HG03378 (cell line): Measurements from ENCODE around the gene PDE6A.

Source experiments
- ATAC-seq: cut with Tn5 transposase; IDR thresholded peaks from one replicate; pipeline ENCODE4 v1.9.1; 2021; ENCODE audit warnings: mild to moderate bottlenecking, moderate library complexity; ENCODE audit not compliant: unreplicated experiment

The PDE6A gene

GRCh38 chr5:149840226-149840825 is 104.3 kb downstream of the PDE6A start:
- no peak for ATAC-seq

DNA sequence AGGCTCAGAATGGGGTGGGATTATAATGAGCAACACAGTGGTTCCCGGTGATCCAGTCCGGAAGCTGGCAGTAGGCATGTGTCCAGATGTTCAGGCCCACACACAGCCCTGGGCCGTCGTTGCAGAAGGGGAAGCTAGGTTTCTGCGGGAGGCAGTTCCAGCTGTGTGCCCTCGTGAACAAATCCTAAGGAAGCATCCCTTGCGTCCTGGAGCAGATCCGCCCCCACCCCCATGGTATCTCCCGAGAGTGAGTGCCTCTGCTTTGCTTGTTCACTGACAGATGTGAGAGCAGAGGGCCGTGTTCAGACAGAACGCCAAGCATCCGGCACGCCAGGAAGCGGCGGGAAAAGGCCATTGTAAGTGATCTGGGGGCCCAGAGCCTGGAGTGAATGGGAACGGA is 104.8 kb downstream of the PDE6A start:
- ATAC-seq = no peak

DNA sequence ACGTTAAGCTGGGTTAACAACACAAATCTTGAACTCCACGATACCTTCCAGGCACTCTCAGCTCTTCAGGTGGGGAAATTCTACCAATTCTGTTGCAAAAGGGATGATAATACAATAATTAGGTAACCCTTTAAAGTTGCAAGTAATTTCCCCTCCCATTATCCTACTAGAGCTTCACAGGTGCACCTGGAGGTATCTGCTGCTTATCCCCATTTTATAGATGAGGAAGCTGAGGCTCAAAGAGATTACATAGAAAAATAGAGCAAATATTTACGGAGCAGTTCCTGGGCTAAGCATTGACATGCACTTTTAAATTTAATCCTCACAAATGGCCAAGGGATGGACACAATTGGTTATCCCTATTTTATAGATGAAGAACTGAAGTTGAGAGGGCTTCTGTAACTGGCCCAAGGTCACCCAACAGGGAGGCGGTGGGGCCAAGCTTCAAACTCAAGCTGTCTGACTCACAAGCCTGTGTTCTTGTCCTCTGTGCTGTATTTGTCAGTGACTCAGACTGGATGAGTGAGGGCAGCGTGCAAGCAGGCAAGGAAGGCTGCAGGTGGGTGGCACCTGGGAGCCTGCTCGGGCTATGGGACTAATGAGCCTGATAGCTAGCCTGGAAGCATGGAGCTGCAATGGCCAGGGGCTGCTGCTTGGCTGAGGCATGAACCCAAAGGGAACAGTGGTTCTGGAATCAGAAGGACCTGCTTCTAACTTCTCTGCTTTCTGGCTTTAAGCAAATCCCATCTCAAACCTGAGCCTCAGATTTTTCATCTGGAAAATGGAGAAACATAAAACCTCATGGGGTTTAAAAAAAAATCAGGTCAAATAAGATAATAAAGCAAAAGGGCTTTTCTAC is 105.5 kb downstream of the PDE6A start:
- no peak for ATAC-seq

- no peak for ATAC-seq
Measured at GRCh38 chr5:149837680-149838269, 106.8 kb downstream of the PDE6A start.

DNA sequence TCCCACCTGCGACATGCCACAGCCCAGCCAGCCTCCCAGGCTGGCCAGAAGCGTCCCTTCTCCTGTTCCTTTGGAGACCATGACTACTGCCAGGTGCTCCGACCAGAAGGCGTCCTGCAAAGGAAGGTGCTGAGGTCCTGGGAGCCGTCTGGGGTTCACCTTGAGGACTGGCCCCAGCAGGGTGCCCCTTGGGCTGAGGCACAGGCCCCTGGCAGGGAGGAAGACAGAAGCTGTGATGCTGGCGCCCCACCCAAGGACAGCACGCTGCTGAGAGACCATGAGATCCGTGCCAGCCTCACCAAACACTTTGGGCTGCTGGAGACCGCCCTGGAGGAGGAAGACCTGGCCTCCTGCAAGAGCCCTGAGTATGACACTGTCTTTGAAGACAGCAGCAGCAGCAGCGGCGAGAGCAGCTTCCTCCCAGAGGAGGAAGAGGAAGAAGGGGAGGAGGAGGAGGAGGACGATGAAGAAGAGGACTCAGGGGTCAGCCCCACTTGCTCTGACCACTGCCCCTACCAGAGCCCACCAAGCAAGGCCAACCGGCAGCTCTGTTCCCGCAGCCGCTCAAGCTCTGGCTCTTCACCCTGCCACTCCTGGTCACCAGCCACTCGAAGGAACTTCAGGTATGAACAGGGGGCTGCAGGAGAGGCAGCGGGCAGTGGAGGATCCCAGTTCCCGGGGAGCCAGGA is 108.0 kb downstream of the PDE6A start:
- no peak for ATAC-seq

DNA sequence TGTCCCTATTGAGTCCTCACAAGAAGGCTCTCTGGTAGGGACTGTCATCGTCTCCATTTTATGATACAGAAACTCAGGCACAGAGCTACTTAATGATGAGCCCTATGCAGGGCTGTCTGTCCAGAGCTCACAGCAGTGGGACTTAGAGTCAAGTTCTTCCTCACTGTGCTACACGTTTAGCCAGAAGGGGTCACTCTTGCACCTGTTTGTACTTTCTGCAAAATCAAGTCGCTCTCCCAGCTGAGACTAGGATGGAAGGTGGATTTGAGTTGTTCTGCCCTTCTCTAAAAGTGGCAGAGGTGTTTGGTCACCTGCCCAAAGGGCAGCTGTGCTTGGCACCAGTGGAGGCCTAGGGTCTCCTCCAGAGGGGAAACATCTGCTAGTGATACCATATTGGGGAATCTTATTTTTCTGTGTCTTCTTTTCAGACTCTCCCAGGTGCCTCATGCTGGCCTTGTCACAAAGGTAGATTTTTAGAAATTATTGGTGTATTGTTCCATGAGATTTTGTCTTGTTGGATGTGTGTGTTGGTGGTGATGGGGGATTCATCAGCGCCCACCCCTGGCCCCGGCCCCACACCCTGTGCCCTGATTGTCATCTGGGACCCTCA is 110.2 kb downstream of the PDE6A start:
- peak; percentile 36 for ATAC-seq

DNA sequence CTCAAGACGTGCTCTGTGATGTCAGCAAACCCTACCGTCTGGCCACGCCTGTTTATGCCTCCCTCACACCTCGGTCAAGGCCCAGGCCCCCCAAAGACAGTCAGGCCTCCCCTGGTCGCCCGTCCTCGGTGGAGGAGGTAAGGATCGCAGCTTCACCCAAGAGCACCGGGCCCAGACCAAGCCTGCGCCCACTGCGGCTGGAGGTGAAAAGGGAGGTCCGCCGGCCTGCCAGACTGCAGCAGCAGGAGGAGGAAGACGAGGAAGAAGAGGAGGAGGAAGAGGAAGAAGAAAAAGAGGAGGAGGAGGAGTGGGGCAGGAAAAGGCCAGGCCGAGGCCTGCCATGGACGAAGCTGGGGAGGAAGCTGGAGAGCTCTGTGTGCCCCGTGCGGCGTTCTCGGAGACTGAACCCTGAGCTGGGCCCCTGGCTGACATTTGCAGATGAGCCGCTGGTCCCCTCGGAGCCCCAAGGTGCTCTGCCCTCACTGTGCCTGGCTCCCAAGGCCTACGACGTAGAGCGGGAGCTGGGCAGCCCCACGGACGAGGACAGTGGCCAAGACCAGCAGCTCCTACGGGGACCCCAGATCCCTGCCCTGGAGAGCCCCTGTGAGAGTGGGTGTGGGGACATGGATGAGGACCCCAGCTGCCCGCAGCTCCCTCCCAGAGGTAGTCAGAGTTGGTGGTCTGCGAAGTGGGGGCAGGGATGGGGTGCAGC is 111.3 kb downstream of the PDE6A start:
- ATAC-seq = no peak

DNA sequence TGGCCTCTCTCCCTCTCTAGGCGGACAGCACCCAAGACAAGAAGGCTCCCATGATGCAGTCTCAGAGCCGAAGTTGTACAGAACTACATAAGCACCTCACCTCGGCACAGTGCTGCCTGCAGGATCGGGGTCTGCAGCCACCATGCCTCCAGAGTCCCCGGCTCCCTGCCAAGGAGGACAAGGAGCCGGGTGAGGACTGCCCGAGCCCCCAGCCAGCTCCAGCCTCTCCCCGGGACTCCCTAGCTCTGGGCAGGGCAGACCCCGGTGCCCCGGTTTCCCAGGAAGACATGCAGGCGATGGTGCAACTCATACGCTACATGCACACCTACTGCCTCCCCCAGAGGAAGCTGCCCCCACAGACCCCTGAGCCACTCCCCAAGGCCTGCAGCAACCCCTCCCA is 112.0 kb downstream of the PDE6A start:
- no peak for ATAC-seq

GRCh38 chr5:149831492-149831891 is 113.1 kb downstream of the PDE6A start:
- peak; percentile 85 for ATAC-seq

DNA sequence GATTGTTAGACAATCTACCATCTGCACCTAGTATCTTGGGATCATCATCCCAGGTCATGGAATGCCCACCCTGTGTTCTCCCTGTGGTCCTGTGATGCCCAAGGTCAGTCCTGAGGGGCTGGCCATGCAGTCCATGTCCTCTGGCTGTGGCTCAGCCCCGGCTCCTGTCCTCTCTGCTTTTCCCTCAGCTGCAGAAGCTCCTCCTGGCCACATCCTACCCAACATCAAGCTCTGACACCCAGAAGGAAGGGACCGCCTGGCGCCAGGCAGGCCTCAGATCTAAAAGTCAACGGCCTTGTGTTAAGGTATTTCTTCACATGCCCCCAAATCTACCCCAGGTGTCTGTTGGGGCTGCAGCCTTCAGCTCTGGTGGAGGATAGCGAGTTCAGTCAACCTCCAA is 114.0 kb downstream of the PDE6A start:
- ATAC-seq = no peak

DNA sequence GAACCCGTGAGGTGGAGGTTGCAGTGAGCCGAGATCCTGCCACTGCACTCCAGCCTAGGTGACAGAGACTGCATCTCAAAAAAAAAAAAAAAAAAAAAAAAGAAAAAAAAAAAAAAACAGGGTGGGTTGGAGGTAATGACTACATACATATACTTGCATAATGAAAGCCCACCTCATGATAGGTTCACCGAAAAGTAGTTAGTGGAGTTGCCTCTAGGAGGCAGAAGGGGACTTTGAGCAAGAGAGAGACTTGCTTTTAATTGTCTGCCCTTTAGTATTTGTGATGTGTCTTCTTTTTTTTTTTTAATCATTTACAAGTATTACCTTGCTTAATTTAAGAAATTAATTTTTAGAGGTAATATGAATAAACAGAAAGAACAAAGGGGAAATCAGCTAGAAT is 114.6 kb downstream of the PDE6A start:
- ATAC-seq = no peak

- peak; percentile 47 for ATAC-seq
Measured at GRCh38 chr5:149828161-149829011, 116.2 kb downstream of the PDE6A start.

- no peak for ATAC-seq
Measured at GRCh38 chr5:149827546-149827945, 117.0 kb downstream of the PDE6A start.

DNA sequence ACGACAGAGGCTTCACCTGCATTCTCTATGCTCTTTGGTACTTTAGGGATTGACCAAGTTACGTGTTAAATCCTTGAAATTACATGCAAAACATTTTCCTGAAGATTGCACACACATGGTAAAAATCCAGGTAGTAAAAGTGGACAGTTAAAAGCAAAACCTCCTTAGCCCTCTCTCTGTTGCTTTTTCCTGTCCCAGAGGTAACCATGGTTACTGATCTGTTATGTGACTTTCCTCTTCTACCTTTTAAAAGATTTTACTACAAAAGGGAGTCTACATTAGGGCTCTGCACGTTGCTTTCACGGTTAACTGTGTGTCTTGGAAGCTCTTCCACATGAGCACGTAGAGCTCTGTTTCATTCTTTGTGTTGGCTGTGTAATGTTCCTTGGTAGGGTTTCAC is 117.5 kb downstream of the PDE6A start:
- ATAC-seq = no peak

DNA sequence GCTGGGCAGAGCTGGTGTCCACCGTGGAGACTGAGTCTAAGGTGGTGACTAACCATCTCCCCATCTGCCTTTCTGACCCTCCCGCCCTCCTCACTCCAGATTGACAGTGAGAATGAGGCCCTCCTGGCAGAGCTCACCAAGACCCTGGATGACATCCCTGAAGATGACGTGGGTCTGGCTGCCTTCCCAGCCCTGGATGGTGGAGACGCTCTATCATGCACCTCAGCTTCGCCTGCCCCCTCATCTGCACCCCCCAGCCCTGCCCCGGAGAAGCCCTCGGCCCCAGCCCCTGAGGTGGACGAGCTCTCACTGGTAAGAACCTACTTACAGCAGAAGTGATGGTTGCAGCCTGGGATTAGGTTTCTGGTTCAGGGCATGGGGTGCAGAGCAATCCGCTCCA is 118.0 kb downstream of the PDE6A start:
- ATAC-seq = no peak

DNA sequence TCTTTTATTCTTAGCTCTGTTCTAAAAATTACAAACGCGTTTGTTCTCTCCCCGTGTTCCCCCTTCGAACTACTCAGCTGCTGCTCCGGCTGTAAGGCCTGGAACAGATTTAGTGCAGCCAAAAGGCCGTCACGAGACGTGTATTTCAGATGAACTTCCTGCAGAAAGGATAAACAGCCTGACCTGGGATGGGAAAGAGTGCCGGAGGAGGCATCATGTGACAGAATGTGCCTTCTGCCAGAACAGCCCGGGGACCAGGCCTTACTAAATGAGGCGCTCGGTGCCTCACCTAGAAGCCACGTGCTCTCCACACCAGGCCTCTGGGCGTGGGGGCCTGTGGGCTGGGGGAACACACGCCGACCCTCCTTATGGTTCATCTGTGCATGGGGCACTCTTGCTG is 119.7 kb downstream of the PDE6A start:
- no peak for ATAC-seq

- no peak for ATAC-seq
Measured at GRCh38 chr5:149824120-149824519, 120.5 kb downstream of the PDE6A start.

- no peak for ATAC-seq
Measured at GRCh38 chr5:149823375-149823774, 121.2 kb downstream of the PDE6A start.

DNA sequence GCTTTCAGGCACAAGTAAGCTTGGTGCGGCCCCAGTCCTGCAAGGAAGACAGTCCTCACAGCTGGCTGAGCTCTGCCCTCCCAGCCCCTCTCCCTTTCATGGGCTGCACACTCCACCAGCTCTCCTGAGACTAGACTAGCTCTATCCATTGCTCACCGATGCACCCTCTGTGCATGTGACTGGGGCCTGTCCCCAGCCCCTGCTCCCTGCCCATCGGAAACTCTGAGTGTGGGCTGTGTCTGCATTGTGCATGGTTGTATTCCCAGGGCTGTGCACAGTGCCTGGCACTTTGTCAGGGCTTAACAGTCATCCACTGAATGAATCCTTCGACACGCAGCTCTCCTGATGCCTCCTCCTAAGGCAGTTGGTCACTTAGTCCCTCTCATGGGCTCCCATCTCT is 122.3 kb downstream of the PDE6A start:
- no peak for ATAC-seq
